ENCODE measurements around the gene LPP. TPM values are rescaled to one million over a fixed set of nuclear protein-coding genes. Genes with fewer than 3 reads are reported as not detected.

LPP gene
- total and polyA plus RNA-seq, 9 of the 15 experiments (the other 6 are each of a cell fraction or from before 2014, with no cell fraction given) = 0.07 to 0.18 TPM; not detected in 7

DNA sequence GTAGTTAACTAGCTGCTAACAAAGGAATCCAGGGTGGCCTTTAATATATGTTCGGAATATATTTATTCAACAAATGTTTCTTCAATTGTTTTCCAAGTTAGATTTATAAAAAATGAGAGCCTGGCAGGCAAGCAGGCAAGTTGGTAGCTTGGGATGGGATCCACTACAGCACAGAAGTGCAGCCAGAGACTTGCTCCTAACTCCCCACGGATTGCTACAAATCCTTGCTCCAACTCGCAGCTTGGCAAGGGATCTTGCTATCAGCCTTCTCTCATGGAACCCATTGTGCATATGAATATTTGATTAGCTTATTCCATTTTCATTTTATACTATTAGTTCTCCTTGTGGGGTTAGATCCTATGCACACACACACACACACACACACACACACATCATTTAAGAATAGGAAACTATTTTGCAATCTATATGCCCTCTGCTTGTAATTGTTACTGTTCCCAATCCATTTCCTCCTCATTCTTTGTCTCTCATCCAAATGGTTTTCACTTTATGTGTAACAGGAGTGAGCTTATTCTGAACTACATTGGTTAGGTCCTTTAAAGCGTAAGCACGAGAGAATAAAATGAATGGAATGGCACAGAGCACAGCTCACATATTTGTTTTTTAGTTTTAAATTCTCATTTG is 505.6 kb downstream of the LPP start (continued):
- TF ChIP-seq USF1 (CRISPR knock-in tag; IDR thresholded peaks at IDR 0.05) = no peak
- TF ChIP-seq POLR2B (IDR thresholded peaks at IDR 0.05; ENCODE audit: low read depth, partially characterized antibody) = no peak
- no peak for TF ChIP-seq ZNF766 (CRISPR knock-in tag; conservative IDR thresholded peaks at IDR 0.05)

DNA sequence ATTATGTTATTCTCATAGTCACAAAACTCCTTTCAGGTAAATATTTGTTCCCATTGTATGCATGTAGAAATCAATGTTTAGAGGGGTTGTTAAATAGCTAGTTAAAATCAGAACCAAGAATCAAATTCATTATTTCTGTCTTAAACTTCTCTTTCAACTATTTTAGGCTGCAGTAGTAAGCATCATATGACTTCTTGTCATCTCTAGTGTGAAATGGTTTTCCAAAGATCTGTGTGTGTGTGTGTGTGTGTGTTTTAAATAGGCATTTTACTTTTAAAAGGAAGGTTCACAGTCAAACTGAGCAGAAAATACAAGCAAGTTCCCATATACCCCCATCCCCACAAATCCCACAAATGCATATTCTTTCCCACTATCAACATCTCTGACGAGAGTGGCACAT is 506.5 kb downstream of the LPP start:
- intact Hi-C loops (cut with micrococcal nuclease) (no loop called here), in situ Hi-C loops (cut with MboI) (no loop called here)
- H3K27ac ChIP-seq (ENCODE audit: extremely low read depth, low read depth, low read length) = no peak overlapping the region
- no peak overlapping the region for H2AFZ ChIP-seq (ENCODE audit: low read depth, low read length)
- H3K4me2 ChIP-seq (ENCODE audit: insufficient read depth, low read length) = no peak overlapping the region
- DNase-seq (ENCODE audit: extremely low read depth in 1 of 4, low spot score in 3 of 4) (no peak), FAIRE-seq (no peak), ATAC-seq (no peak)
- H3K9ac ChIP-seq (ENCODE audit: insufficient read depth in 1 of 2, low read depth in 2 of 2, low read length in 2 of 2) = no peak overlapping the region
- H3K4me1 ChIP-seq (replicated peaks in 1 of 2; ENCODE audit: control insufficient read depth in 2 of 2, insufficient read depth in 2 of 2, low read length in 2 of 2) = no peaks in the 10 kb centered on the region
- ChIA-PET POLR2A (no interaction called here), CTCF (ENCODE audit: low intra/inter-chr PET ratio) (no interaction called here)
- no peaks in the 10 kb centered on the region for H3K79me2 ChIP-seq (ENCODE audit: control insufficient read depth, insufficient read depth, low read length)
- no peak overlapping the region for H3K4me3 ChIP-seq
- H3K9me3 ChIP-seq (replicated peaks; ENCODE audit: control insufficient read depth, insufficient read depth, low read depth, low read length) = no peaks in the 10 kb centered on the region
- H3K9me1 ChIP-seq (ENCODE audit: control insufficient read depth, insufficient read depth, low read length) = no peaks in the 10 kb centered on the region
- no TSS peak for BruUV-seq (replicated peaks)
- TF ChIP-seq SRSF1 (IDR thresholded peaks at IDR 0.05; ENCODE audit: low read depth, low read length) (no peak), ZNF79 (CRISPR knock-in tag; IDR thresholded peaks at IDR 0.05; ENCODE audit: low read depth) (no peak), GTF2E2 (tag; IDR thresholded peaks at IDR 0.05) (no peak), XRCC5 (IDR thresholded peaks at IDR 0.05; ENCODE audit: low read depth, low read length) (no peak), TRIM24 (IDR thresholded peaks at IDR 0.05) (no peak), RHOXF2B (CRISPR knock-in tag; conservative IDR thresholded peaks at IDR 0.05) (no peak), ZNF212 (CRISPR knock-in tag; IDR thresholded peaks at IDR 0.05) (no peak), ZNF717 (CRISPR knock-in tag; IDR thresholded peaks at IDR 0.05) (no peak), SRSF7 (optimal IDR thresholded peaks at IDR 0.05; ENCODE audit: low read depth, low read length) (no peak), ZNF764 (CRISPR knock-in tag; IDR thresholded peaks at IDR 0.05; ENCODE audit: low read depth) (no peak), CLOCK (CRISPR knock-in tag; IDR thresholded peaks at IDR 0.05; ENCODE audit: borderline replicate concordance) (no peak), ZNF830 (CRISPR knock-in tag; IDR thresholded peaks at IDR 0.05) (no peak), TGIF2 (CRISPR knock-in tag; IDR thresholded peaks at IDR 0.05) (no peak), TAF7 (tag; IDR thresholded peaks at IDR 0.05) (no peak)
- TF ChIP-seq, protein P1, sequence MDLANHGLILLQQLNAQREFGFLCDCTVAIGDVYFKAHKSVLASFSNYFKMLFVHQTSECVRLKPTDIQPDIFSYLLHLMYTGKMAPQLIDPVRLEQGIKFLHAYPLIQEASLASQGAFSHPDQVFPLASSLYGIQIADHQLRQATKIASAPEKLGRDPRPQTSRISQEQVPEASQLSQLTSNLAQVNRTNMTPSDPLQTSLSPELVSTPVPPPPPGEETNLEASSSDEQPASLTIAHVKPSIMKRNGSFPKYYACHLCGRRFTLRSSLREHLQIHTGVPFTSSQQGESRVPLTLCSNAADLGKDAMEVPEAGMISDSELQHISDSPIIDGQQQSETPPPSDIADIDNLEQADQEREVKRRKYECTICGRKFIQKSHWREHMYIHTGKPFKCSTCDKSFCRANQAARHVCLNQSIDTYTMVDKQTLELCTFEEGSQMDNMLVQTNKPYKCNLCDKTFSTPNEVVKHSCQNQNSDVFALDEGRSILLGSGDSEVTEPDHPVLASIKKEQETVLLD (IDR thresholded peaks at IDR 0.05) = no peak
- no peaks in the 10 kb centered on the region for H4K20me1 ChIP-seq (replicated peaks; ENCODE audit: control insufficient read depth, insufficient read depth, low read length)
- H3K27me3 ChIP-seq (ENCODE audit: control insufficient read depth in 2 of 2, insufficient read depth in 2 of 2, low read length in 2 of 2) = no peaks in the 10 kb centered on the region
- no peaks in the 10 kb centered on the region for H3K36me3 ChIP-seq (ENCODE audit: control insufficient read depth, insufficient read depth, low read length)
- 0% methylated on average over 1 of the region's 1 CpG for WGBS (ENCODE audit: insufficient coverage, low coverage, missing lambda C conversion rate)

All from K562 (cell line).